HepG2 (cell line): ENCODE measurements around the gene GNG5. TPM values are rescaled to one million over a fixed set of nuclear protein-coding genes. Genes with fewer than 3 reads are reported as not detected.

Experiments
- ATRX ChIP-seq: sonication (generic); formaldehyde crosslinking; IDR thresholded peaks from 2 replicates; pipeline ENCODE4 v1.4.0; 2020; ENCODE audit warnings: missing genetic modification reagents, borderline replicate concordance
- ELF3 ChIP-seq: IDR thresholded peaks from 2 replicates; pipeline ENCODE4 v1.6.1; 2016; ENCODE audit warnings: missing genetic modification reagents, missing compliant biosample characterization
- MAFK ChIP-seq, 2 experiments: IDR thresholded peaks in 1 of 2; conservative IDR thresholded peaks in 1 of 2; 2 replicates each; pipeline ENCODE4 v1.6.1; 2011; ENCODE audit warnings: improper control_type of control experiment in 2 of 2, low read length in 2 of 2
- MBD4 ChIP-seq: IDR thresholded peaks from 2 replicates; pipeline ENCODE4 v1.6.1; 2012; ENCODE audit warnings: low read length, inconsistent platforms, borderline replicate concordance
- MIER3 ChIP-seq: IDR thresholded peaks from 2 replicates; pipeline ENCODE4 v1.6.1; 2016; ENCODE audit warnings: missing compliant biosample characterization, borderline replicate concordance
- RAD51 ChIP-seq: fragments of 450-650 bp; IDR thresholded peaks from 2 replicates; pipeline ENCODE4 v1.6.1; 2016; ENCODE audit warnings: borderline replicate concordance
- RFXAP ChIP-seq: sonication (generic); formaldehyde crosslinking; IDR thresholded peaks from 2 replicates; pipeline ENCODE4 v1.4.0; 2020; ENCODE audit warnings: missing genetic modification reagents, borderline replicate concordance
- SKI ChIP-seq: fragments of 450-650 bp; IDR thresholded peaks from one replicate; pipeline ENCODE4 v1.6.1; 2018; ENCODE audit warnings: mild to moderate bottlenecking; ENCODE audit not compliant: partially characterized antibody
- TBL1XR1 ChIP-seq: fragments of 150-350 bp; IDR thresholded peaks from 2 replicates; pipeline ENCODE4 v1.6.1; 2014; ENCODE audit warnings: borderline replicate concordance, low read length; ENCODE audit not compliant: partially characterized antibody
- YEATS4 ChIP-seq: sonication (generic); formaldehyde crosslinking; IDR thresholded peaks from 2 replicates; pipeline ENCODE4 v1.4.0; 2020; ENCODE audit warnings: missing genetic modification reagents, borderline replicate concordance
- ZNF367 ChIP-seq: sonication (generic); formaldehyde crosslinking; IDR thresholded peaks from 2 replicates; pipeline ENCODE4 v1.4.0; 2020; ENCODE audit warnings: missing genetic modification reagents, borderline replicate concordance
- ZNF562 ChIP-seq: sonication (generic); formaldehyde crosslinking; IDR thresholded peaks from 2 replicates; pipeline ENCODE4 v1.8.0; 2022; ENCODE audit warnings: missing genetic modification reagents, borderline replicate concordance
- ZNF629 ChIP-seq: sonication (generic); formaldehyde crosslinking; conservative IDR thresholded peaks from 2 replicates; pipeline ENCODE4 v1.5.0; 2020; ENCODE audit warnings: missing genetic modification reagents
- polyA plus RNA-seq, 8 experiments: library from polyadenylated mRNA; depleted of rRNA in 3 of 8; stranded (reverse) in 7 of 8; unstranded in 1 of 8; fragments of >200 nt; fragmentation: Illumina TruSeq in 4 of 8; extraction: Trizol in 4 of 8; gene quantifications; 2 replicates each; pipeline versions ENCODE4 v1.2.1 to v1.2.3, GENCODE V29; 2011 to 2016; ENCODE audit warnings: low read depth in 4 of 8, missing spikeins in 1 of 8, mixed read lengths in 1 of 8; ENCODE audit not compliant: insufficient read depth in 1 of 8
- total RNA-seq, 5 experiments: library from RNA; depleted of rRNA; stranded (reverse); fragments of >200 nt; fragmentation: Illumina TruSeq; extraction: Trizol; gene quantifications; 2 replicates each; pipeline ENCODE4 v1.2.3, GENCODE V29; 2016; ENCODE audit warnings: low read depth in 1 of 5
- TF ChIP-seq, protein P1 (sequence below): IDR thresholded peaks from 2 replicates; pipeline ENCODE4 v1.6.1; 2016; ENCODE audit warnings: low read depth
- TF ChIP-seq, protein P2 (sequence below): IDR thresholded peaks from 2 replicates; pipeline ENCODE4 v1.6.1; 2016; ENCODE audit warnings: mild to moderate bottlenecking, missing biosample characterization, missing genetic modification reagents
- TF ChIP-seq, protein P3 (sequence below): sonication (generic); formaldehyde crosslinking; IDR thresholded peaks from 2 replicates; pipeline ENCODE4 v1.9.0; 2021; ENCODE audit warnings: missing genetic modification reagents, borderline replicate concordance
- TF ChIP-seq, protein P4 (sequence below): sonication (generic); formaldehyde crosslinking; IDR thresholded peaks from 2 replicates; pipeline ENCODE4 v1.9.0; 2022; ENCODE audit warnings: missing genetic modification reagents, mild to moderate bottlenecking, borderline replicate concordance

Gene GNG5
- total and polyA plus RNA-seq, 2 of the 13 experiments (the other 11 are each of a cell fraction or from before 2014, with no cell fraction given) = 103 to 137 TPM

DNA sequence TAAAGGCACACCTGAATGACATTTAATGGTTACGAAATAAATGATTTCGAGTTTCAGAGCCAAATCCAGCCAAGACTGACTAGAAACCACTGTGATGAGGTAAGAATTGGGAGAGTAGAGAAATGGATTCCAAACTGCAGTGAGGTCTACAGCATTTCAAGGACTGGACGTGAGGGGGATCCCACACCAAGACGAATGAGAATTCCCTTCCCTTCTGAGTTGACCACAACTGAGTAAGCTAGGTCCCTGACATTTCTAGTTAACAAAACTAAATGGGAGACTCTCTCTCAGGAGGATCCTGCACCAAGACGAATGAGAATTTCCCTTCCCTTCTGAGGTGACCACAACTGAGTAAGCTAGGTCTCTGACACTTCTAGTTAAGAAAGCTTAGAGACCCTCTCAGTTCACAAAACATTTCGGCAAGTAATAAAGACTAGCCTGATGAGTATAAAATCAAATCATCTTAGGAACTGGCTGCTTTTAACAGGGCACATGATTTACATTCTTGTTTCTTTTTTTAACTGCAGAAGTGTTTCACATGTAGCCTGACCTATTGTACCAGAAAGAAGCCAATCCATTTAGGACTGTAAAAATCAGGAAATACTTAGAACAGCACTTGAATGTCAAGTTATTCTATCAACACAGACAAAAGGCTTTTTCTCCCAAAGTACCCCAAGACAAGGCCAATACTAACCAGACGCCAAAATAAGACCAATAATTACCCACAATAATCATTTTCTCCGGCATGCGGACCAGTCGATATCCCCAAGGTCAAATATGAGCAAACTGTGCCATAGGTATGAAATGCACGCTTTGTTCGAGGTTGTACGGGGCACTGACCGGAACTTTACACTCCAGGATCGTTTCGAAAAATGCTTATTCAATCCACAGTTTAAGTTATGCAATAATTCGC lies 1.5 kb downstream of the GNG5 start (continued):
- TF ChIP-seq ZNF629 (CRISPR knock-in tag) (no peak), SKI (peak; percentile 48), YEATS4 (CRISPR knock-in tag) (no peak; the same call in 1 of the 2 replicates), MIER3 (CRISPR knock-in tag) (peak; percentile 63; the same call in 1 of the 2 replicates), TBL1XR1 (peak; percentile 17), ELF3 (CRISPR knock-in tag) (peak; percentile 43; the same call in 1 of the 2 replicates), MAFK (conservative IDR thresholded peaks at IDR 0.05 in 1 of 2, IDR thresholded peaks at IDR 0.05 in 1 of 2; ENCODE audit: low read length in 2 of 2) (peak in 1 of 2 experiments; percentile 27; a peak in 1 of 4 replicates), MBD4 (0 out of 2 replicates have a peak, but pooled peaks have one; percentile 28), ZNF562 (CRISPR knock-in tag) (no peak), ZNF367 (CRISPR knock-in tag) (no peak), RAD51 (no peak), RFXAP (CRISPR knock-in tag) (no peak), ATRX (no peak)
- TF ChIP-seq, protein P1, sequence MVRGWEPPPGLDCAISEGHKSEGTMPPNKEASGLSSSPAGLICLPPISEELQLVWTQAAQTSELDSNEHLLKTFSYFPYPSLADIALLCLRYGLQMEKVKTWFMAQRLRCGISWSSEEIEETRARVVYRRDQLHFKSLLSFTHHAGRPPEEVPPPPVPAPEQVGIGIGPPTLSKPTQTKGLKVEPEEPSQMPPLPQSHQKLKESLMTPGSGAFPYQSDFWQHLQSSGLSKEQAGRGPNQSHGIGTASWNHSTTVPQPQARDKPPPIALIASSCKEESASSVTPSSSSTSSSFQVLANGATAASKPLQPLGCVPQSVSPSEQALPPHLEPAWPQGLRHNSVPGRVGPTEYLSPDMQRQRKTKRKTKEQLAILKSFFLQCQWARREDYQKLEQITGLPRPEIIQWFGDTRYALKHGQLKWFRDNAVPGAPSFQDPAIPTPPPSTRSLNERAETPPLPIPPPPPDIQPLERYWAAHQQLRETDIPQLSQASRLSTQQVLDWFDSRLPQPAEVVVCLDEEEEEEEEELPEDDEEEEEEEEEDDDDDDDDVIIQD (CRISPR knock-in tag) = no peak
- TF ChIP-seq, protein P2, sequence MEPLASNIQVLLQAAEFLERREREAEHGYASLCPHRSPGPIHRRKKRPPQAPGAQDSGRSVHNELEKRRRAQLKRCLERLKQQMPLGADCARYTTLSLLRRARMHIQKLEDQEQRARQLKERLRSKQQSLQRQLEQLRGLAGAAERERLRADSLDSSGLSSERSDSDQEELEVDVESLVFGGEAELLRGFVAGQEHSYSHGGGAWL (CRISPR knock-in tag) = no peak
- TF ChIP-seq, protein P3, sequence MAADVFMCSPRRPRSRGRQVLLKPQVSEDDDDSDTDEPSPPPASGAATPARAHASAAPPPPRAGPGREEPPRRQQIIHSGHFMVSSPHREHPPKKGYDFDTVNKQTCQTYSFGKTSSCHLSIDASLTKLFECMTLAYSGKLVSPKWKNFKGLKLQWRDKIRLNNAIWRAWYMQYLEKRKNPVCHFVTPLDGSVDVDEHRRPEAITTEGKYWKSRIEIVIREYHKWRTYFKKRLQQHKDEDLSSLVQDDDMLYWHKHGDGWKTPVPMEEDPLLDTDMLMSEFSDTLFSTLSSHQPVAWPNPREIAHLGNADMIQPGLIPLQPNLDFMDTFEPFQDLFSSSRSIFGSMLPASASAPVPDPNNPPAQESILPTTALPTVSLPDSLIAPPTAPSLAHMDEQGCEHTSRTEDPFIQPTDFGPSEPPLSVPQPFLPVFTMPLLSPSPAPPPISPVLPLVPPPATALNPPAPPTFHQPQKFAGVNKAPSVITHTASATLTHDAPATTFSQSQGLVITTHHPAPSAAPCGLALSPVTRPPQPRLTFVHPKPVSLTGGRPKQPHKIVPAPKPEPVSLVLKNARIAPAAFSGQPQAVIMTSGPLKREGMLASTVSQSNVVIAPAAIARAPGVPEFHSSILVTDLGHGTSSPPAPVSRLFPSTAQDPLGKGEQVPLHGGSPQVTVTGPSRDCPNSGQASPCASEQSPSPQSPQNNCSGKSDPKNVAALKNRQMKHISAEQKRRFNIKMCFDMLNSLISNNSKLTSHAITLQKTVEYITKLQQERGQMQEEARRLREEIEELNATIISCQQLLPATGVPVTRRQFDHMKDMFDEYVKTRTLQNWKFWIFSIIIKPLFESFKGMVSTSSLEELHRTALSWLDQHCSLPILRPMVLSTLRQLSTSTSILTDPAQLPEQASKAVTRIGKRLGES = no peak
- TF ChIP-seq, protein P4, sequence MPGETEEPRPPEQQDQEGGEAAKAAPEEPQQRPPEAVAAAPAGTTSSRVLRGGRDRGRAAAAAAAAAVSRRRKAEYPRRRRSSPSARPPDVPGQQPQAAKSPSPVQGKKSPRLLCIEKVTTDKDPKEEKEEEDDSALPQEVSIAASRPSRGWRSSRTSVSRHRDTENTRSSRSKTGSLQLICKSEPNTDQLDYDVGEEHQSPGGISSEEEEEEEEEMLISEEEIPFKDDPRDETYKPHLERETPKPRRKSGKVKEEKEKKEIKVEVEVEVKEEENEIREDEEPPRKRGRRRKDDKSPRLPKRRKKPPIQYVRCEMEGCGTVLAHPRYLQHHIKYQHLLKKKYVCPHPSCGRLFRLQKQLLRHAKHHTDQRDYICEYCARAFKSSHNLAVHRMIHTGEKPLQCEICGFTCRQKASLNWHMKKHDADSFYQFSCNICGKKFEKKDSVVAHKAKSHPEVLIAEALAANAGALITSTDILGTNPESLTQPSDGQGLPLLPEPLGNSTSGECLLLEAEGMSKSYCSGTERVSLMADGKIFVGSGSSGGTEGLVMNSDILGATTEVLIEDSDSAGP (CRISPR knock-in tag) = no peak
